ENCODE measurements around the gene PLXNA4.

DNA sequence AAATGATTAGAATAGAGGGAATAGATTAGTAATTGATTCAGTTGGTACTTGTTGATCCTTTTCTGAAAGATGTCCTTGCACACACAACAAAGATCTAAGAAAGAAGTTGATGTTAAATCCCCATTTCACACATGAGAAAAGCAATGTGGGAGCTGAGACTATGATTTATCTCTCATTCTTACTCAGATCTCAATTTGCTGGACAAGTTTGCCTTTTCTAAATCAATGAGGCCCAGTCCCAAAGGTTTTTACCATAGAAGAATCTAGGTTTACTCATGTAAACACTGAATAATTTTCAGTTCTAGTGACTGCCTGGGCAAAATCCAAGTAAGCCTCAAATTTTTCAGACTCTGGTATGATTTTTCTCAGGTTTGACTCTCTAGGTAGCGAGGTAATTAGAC, 25.5 kb upstream of the PLXNA4 start:
- TF ChIP-seq, protein P1, sequence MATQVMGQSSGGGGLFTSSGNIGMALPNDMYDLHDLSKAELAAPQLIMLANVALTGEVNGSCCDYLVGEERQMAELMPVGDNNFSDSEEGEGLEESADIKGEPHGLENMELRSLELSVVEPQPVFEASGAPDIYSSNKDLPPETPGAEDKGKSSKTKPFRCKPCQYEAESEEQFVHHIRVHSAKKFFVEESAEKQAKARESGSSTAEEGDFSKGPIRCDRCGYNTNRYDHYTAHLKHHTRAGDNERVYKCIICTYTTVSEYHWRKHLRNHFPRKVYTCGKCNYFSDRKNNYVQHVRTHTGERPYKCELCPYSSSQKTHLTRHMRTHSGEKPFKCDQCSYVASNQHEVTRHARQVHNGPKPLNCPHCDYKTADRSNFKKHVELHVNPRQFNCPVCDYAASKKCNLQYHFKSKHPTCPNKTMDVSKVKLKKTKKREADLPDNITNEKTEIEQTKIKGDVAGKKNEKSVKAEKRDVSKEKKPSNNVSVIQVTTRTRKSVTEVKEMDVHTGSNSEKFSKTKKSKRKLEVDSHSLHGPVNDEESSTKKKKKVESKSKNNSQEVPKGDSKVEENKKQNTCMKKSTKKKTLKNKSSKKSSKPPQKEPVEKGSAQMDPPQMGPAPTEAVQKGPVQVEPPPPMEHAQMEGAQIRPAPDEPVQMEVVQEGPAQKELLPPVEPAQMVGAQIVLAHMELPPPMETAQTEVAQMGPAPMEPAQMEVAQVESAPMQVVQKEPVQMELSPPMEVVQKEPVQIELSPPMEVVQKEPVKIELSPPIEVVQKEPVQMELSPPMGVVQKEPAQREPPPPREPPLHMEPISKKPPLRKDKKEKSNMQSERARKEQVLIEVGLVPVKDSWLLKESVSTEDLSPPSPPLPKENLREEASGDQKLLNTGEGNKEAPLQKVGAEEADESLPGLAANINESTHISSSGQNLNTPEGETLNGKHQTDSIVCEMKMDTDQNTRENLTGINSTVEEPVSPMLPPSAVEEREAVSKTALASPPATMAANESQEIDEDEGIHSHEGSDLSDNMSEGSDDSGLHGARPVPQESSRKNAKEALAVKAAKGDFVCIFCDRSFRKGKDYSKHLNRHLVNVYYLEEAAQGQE (IDR thresholded peaks at IDR 0.05; ENCODE audit: insufficient read depth in 1 of 2, low read depth in 2 of 2, low read length in 2 of 2), result no peak
- TF ChIP-seq SIN3A (IDR thresholded peaks at IDR 0.05; ENCODE audit: borderline replicate concordance, insufficient read depth, low read length), result no peak
- no peak for TF ChIP-seq TAF1 (IDR thresholded peaks at IDR 0.05; ENCODE audit: borderline replicate concordance, insufficient read depth, low read length)
- no peak for TF ChIP-seq POLR2AphosphoS5 (IDR thresholded peaks at IDR 0.05; ENCODE audit: low read depth, low read length)
- TF ChIP-seq FOXP2 (optimal IDR thresholded peaks at IDR 0.05; ENCODE audit: borderline replicate concordance, extremely low read depth, extremely low read length, insufficient read depth), result no peak
